Erythroblast (primary cell): ENCODE data around the gene LGALS8.

Experiments used
- GATA1 ChIP-seq: IDR thresholded peaks from 2 replicates; pipeline ENCODE4 v1.6.1; 2011; ENCODE audit warnings: low read depth, mild to moderate bottlenecking, control low read depth, low read length, moderate library complexity
- POLR2A ChIP-seq: IDR thresholded peaks from 2 replicates; pipeline ENCODE4 v1.6.1; 2011; ENCODE audit warnings: mild to moderate bottlenecking, low read length

GRCh38 chr1:236565530-236565929 lies 41.7 kb downstream of the LGALS8 start:
- TF ChIP-seq POLR2A (no peak), GATA1 (no peak)
